ENCODE results near the gene ADPRH. TPM values are rescaled to one million over a fixed set of nuclear protein-coding genes. Genes with fewer than 3 reads are reported as not detected.

ADPRH gene
- total RNA-seq, 3 donors from 2014 or later: 0.93 to 9.1 (median 2.7) TPM

- intact Hi-C loops (cut with DNase I, micrococcal nuclease): no loop called here
- H3K9me3 ChIP-seq: no peaks in the 10 kb centered on the region
- ATAC-seq (no peak), DNase-seq (no peak)
- H3K36me3 ChIP-seq (ENCODE audit: low read depth): no peaks in the 10 kb centered on the region
- H3K4me3 ChIP-seq: no peak overlapping the region
- TF ChIP-seq, protein P1, sequence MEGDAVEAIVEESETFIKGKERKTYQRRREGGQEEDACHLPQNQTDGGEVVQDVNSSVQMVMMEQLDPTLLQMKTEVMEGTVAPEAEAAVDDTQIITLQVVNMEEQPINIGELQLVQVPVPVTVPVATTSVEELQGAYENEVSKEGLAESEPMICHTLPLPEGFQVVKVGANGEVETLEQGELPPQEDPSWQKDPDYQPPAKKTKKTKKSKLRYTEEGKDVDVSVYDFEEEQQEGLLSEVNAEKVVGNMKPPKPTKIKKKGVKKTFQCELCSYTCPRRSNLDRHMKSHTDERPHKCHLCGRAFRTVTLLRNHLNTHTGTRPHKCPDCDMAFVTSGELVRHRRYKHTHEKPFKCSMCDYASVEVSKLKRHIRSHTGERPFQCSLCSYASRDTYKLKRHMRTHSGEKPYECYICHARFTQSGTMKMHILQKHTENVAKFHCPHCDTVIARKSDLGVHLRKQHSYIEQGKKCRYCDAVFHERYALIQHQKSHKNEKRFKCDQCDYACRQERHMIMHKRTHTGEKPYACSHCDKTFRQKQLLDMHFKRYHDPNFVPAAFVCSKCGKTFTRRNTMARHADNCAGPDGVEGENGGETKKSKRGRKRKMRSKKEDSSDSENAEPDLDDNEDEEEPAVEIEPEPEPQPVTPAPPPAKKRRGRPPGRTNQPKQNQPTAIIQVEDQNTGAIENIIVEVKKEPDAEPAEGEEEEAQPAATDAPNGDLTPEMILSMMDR (IDR thresholded peaks at IDR 0.05): no peak
- H3K4me1 ChIP-seq (ENCODE audit: low read depth): no peaks in the 10 kb centered on the region
Measured at GRCh38 chr3:119571688-119572087, 7.6 kb upstream of the ADPRH start.

- no peaks in the 10 kb centered on the region for H3K4me1 ChIP-seq (ENCODE audit: low read depth)
- no peak overlapping the region for H3K4me3 ChIP-seq
- TF ChIP-seq, protein P1 (IDR thresholded peaks at IDR 0.05): no peak
- no peaks in the 10 kb centered on the region for H3K36me3 ChIP-seq (ENCODE audit: low read depth)
- H3K9me3 ChIP-seq: no peaks in the 10 kb centered on the region
- DNase-seq (no peak), ATAC-seq (no peak)
- intact Hi-C loops (cut with DNase I, micrococcal nuclease): no loop called here
Measured at GRCh38 chr3:119575507-119575906, 3.8 kb upstream of the ADPRH start.

GRCh38 chr3:119580067-119580760 lies 922 bp downstream of the ADPRH start:
- Histone ChIP-seq H3K4me1 (ENCODE audit: low read depth) (no peaks in the 10 kb centered on the region), H3K36me3 (ENCODE audit: low read depth) (no peaks in the 10 kb centered on the region), H3K9me3 (no peaks in the 10 kb centered on the region), H3K4me3 (peak overlapping the region; percentile 23)
- ATAC-seq (peak; percentile 59), DNase-seq (peak; percentile 37 to 59 (median 39))
- intact Hi-C loops (cut with DNase I, micrococcal nuclease): no loop called here
- TF ChIP-seq, protein P1 (IDR thresholded peaks at IDR 0.05): no peak

DNA sequence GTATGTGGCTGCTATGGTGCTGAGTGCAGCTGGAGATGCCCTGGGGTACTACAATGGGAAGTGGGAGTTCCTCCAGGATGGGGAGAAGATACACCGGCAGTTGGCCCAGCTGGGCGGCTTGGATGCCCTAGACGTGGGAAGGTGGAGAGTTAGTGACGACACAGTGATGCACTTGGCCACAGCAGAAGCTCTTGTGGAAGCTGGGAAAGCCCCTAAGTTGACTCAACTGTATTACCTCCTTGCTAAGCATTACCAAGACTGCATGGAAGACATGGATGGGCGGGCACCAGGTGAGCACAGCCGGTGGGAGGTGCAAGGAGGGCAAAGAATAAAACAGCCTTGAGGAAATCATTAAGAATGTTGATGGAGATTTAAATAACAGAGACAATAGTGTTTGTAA lies 2.9 kb downstream of the ADPRH start:
- H3K4me3 ChIP-seq: no peak overlapping the region
- intact Hi-C loops (cut with DNase I, micrococcal nuclease): no loop called here
- TF ChIP-seq, protein P1 (IDR thresholded peaks at IDR 0.05): no peak
- no peaks in the 10 kb centered on the region for H3K4me1 ChIP-seq (ENCODE audit: low read depth)
- no peak for DNase-seq
- ATAC-seq: no peak
- H3K9me3 ChIP-seq: no peaks in the 10 kb centered on the region
- no peaks in the 10 kb centered on the region for H3K36me3 ChIP-seq (ENCODE audit: low read depth)

- no peak overlapping the region for H3K4me3 ChIP-seq
- H3K4me1 ChIP-seq (ENCODE audit: low read depth): no peaks in the 10 kb centered on the region
- ATAC-seq: no peak
- no peaks in the 10 kb centered on the region for H3K9me3 ChIP-seq
- intact Hi-C loops (cut with DNase I, micrococcal nuclease): no loop called here
- no peak for DNase-seq
- TF ChIP-seq, protein P1 (IDR thresholded peaks at IDR 0.05): no peak
- no peaks in the 10 kb centered on the region for H3K36me3 ChIP-seq (ENCODE audit: low read depth)
Measured at GRCh38 chr3:119585208-119585607, 5.9 kb downstream of the ADPRH start.

All from mucosa of descending colon (tissue), 3 donors.